HEK293 (cell line): Measurements from ENCODE around the gene LPIN2.
A peak's percentile ranks its signal among the peaks of the same experiment; 100 is the strongest.
"Not testable (repeated sequence)": the region's sequence is repeated elsewhere in the genome, so short reads cannot be mapped to it uniquely, and the experiment has no call there.

Experiments used
- CTCF ChIA-PET: fragments of 350-600 bp; formaldehyde crosslinking; extraction: SDS; loops from one replicate; lab custom pipeline; 2021; ENCODE audit warnings: antibody characterized with exemption; lab: Yijun Ruan, JAX
- POLR2A ChIA-PET: fragments of 300-600 bp; formaldehyde crosslinking; extraction: SDS; loops from one replicate; lab custom pipeline; 2020; ENCODE audit warnings: antibody characterized with exemption, inconsistent platforms; lab: Yijun Ruan, JAX
- H3K27ac ChIP-seq: fragments of 200-500 bp; sonication (Bioruptor generic); 2 replicates; pipeline ENCODE4 v1.5.1; 2014; ENCODE audit warnings: low read depth, low read length, control low read depth, inconsistent platforms; ENCODE audit errors: extremely low read depth
- H3K36me3 ChIP-seq, 2 experiments: fragments of 200-500 bp in 1 of 2; sonication (Bioruptor generic) in 1 of 2; 1 replicate in 1 of 2; 2 replicates in 1 of 2; pipeline ENCODE4 v1.5.1; 2014 to 2017; ENCODE audit warnings: inconsistent platforms in 2 of 2, low read length in 2 of 2; ENCODE audit not compliant: control insufficient read depth in 2 of 2, insufficient read depth in 1 of 2
- H3K4me1 ChIP-seq: fragments of 200-500 bp; sonication (Bioruptor generic); 2 replicates; pipeline ENCODE4 v1.5.1; 2014; ENCODE audit warnings: mild to moderate bottlenecking, low read length, inconsistent platforms; ENCODE audit not compliant: control insufficient read depth, insufficient read depth
- H3K4me3 ChIP-seq: 2 replicates; pipeline ENCODE4 v1.5.1; 2011; ENCODE audit warnings: low read depth, mild to moderate bottlenecking, control low read depth, low read length, moderate library complexity
- H3K9me3 ChIP-seq: fragments of 200-500 bp; sonication (Bioruptor generic); 2 replicates; pipeline ENCODE4 v1.5.1; 2014; ENCODE audit warnings: low read depth, low read length, inconsistent platforms; ENCODE audit not compliant: control insufficient read depth, insufficient read depth
- AEBP2 ChIP-seq: fragments of 450-650 bp; formaldehyde crosslinking; IDR thresholded peaks from 2 replicates; pipeline ENCODE4 v1.5.1; 2016; ENCODE audit warnings: missing biosample characterization, missing genetic modification characterization, borderline replicate concordance
- GLI2 ChIP-seq: fragments of 450-650 bp; formaldehyde crosslinking; IDR thresholded peaks from 2 replicates; pipeline ENCODE4; 2017; ENCODE audit warnings: missing biosample characterization, missing genetic modification characterization, low read depth, borderline replicate concordance
- GLIS1 ChIP-seq: fragments of 450-650 bp; formaldehyde crosslinking; IDR thresholded peaks from 2 replicates; pipeline ENCODE4 v1.5.1; 2016; ENCODE audit warnings: missing biosample characterization, missing genetic modification characterization
- HOXD13 ChIP-seq: sonication (generic); formaldehyde crosslinking; IDR thresholded peaks from 2 replicates; pipeline ENCODE4 v1.8.0; 2022; ENCODE audit warnings: missing genetic modification reagents, borderline replicate concordance
- KLF10 ChIP-seq: fragments of 450-650 bp; IDR thresholded peaks from 2 replicates; pipeline ENCODE4 v1.5.1; 2018; ENCODE audit warnings: missing biosample characterization, mild to moderate bottlenecking, missing genetic modification characterization
- ZFHX2 ChIP-seq: fragments of 450-650 bp; formaldehyde crosslinking; conservative IDR thresholded peaks from 2 replicates; pipeline ENCODE4 v1.5.1; 2016; ENCODE audit warnings: missing biosample characterization, missing genetic modification characterization
- ZIC2 ChIP-seq: fragments of 450-650 bp; formaldehyde crosslinking; IDR thresholded peaks from 2 replicates; pipeline ENCODE4 v1.5.1; 2016; ENCODE audit warnings: missing biosample characterization, missing genetic modification characterization
- ZNF121 ChIP-seq: fragments of 450-650 bp; formaldehyde crosslinking; IDR thresholded peaks from 2 replicates; pipeline ENCODE4 v1.5.1; 2016; ENCODE audit warnings: missing biosample characterization, missing genetic modification characterization
- ZNF37A ChIP-seq: fragments of 450-650 bp; IDR thresholded peaks from 2 replicates; pipeline ENCODE4 v1.5.1; 2018; ENCODE audit warnings: missing biosample characterization, missing genetic modification characterization
- ZNF398 ChIP-seq: fragments of 450-650 bp; formaldehyde crosslinking; IDR thresholded peaks from 2 replicates; pipeline ENCODE4 v1.5.1; 2017; ENCODE audit warnings: missing biosample characterization, missing genetic modification characterization
- ZNF510 ChIP-seq: fragments of 450-650 bp; formaldehyde crosslinking; IDR thresholded peaks from 2 replicates; pipeline ENCODE4 v1.5.1; 2018; ENCODE audit warnings: mild to moderate bottlenecking, missing genetic modification characterization, missing biosample characterization; ENCODE audit not compliant: insufficient replicate concordance
- ZNF626 ChIP-seq: fragments of 450-650 bp; sonication (Bioruptor Pico); formaldehyde crosslinking; IDR thresholded peaks from 2 replicates; pipeline ENCODE4 v1.5.1; 2018; ENCODE audit warnings: missing biosample characterization, missing genetic modification characterization, inconsistent platforms
- ZNF660 ChIP-seq: fragments of 450-650 bp; IDR thresholded peaks from 2 replicates; pipeline ENCODE4 v1.5.1; 2018; ENCODE audit warnings: missing biosample characterization, mild to moderate bottlenecking, missing genetic modification characterization
- ZNF707 ChIP-seq: fragments of 450-650 bp; formaldehyde crosslinking; IDR thresholded peaks from 2 replicates; pipeline ENCODE4 v1.5.1; 2016; ENCODE audit warnings: missing biosample characterization, missing genetic modification characterization

Gene LPIN2

GRCh38 chr18:3053081-3053480 is 40.1 kb upstream of the LPIN2 start (continued):
- TF ChIP-seq ZIC2 (tag by site-specific recombination) (no peak), ZNF398 (tag by site-specific recombination) (no peak), HOXD13 (CRISPR knock-in tag) (no peak), ZNF626 (tag by site-specific recombination) (no peak), ZNF660 (tag by site-specific recombination) (no peak), KLF10 (tag by site-specific recombination) (no peak)

- no peak overlapping the region for H3K4me3 ChIP-seq
- H3K9me3 ChIP-seq: no peaks in the 10 kb centered on the region
- CTCF ChIA-PET: interaction anchor here (0.8 to 1.5 kb wide), 2 partner anchors 11 kb away, joined by 3 to 5 read pairs; no protein-coding TSS in a partner anchor
- no peak overlapping the region for H3K27ac ChIP-seq
- POLR2A ChIA-PET: no interaction called here
- TF ChIP-seq ZNF510 (no peak), ZFHX2 (tag by site-specific recombination) (no peak)
- no peaks in the 10 kb centered on the region for H3K36me3 ChIP-seq
- H3K4me1 ChIP-seq: no peaks in the 10 kb centered on the region; the same call in 1 of the 2 replicates
These were observed 39.4 kb upstream of the LPIN2 start for GRCh38 chr18:3052411-3052758.

- POLR2A ChIA-PET: no interaction called here
- 0 out of 2 replicates have a peak, but pooled peaks have one; percentile 15 for TF ChIP-seq HOXD13 (CRISPR knock-in tag)
- TF ChIP-seq ZNF37A (tag by site-specific recombination): no peak
- H3K4me3 ChIP-seq: no peak overlapping the region
- CTCF ChIA-PET: interaction anchor here (0.7 to 1.5 kb wide), 3 partner anchors 11 to 947 kb away, joined by 3 to 5 read pairs (median 5); no protein-coding TSS in a partner anchor
- no peaks in the 10 kb centered on the region for H3K36me3 ChIP-seq
- no peak overlapping the region for H3K27ac ChIP-seq
- no peaks in the 10 kb centered on the region for H3K9me3 ChIP-seq
- H3K4me1 ChIP-seq: no peaks in the 10 kb centered on the region; the same call in 1 of the 2 replicates
These were observed 38.9 kb upstream of the LPIN2 start for GRCh38 chr18:3051718-3052410.

GRCh38 chr18:3049897-3050454 is 37.0 kb upstream of the LPIN2 start:
- H3K36me3 ChIP-seq, H3K27ac ChIP-seq, POLR2A ChIA-PET, H3K4me1 ChIP-seq, H3K9me3 ChIP-seq, H3K4me3 ChIP-seq, CTCF ChIA-PET: not testable (repeated sequence)

GRCh38 chr18:3048820-3049349 is 35.9 kb upstream of the LPIN2 start:
- Histone ChIP-seq H3K9me3 (no peaks in the 10 kb centered on the region), H3K4me1 (peaks cover 2% of the 10 kb centered on the region; the same call in 1 of the 2 replicates), H3K4me3 (no peak overlapping the region), H3K27ac (no peak overlapping the region), H3K36me3 (no peaks in the 10 kb centered on the region)
- ChIA-PET CTCF (interaction anchor here (0.7 kb wide), 1 partner anchor 164 kb away, joined by 3 read pairs; no protein-coding TSS in a partner anchor), POLR2A (no interaction called here)
- TF ChIP-seq ZNF707 (tag by site-specific recombination) (no peak), ZNF121 (tag by site-specific recombination) (peak; percentile 45; the same call in 1 of the 2 replicates), AEBP2 (no peak), GLIS1 (no peak), GLI2 (tag by site-specific recombination) (no peak)
